HG02571 (cell line): Measurements from ENCODE around the gene NKPD1.

Experiments used
- ATAC-seq: cut with Tn5 transposase; IDR thresholded peaks from one replicate; pipeline ENCODE4 v1.9.1; 2021; ENCODE audit warnings: mild to moderate bottlenecking, moderate library complexity; ENCODE audit not compliant: unreplicated experiment

NKPD1 gene

DNA sequence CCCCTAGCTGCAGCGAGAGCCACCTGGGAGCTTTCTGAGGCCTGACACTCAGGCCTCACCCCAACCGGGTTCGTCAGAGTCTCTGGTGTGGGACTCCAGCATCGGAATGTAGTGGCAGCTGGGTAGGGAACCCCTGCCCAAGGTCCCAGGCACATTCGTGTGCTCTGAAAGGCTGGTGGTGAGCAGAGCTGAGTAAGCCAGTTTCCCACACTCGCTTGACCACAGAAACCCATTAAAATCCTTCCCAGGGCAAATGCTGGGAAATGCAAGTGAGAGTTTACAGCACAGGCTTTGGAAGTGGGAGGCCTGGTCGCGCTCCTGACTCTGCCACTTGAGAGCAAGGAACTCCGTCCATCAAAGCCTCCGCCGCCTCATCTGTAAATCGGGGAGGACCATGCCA lies 13.0 kb upstream of the NKPD1 start:
- ATAC-seq = no peak

DNA sequence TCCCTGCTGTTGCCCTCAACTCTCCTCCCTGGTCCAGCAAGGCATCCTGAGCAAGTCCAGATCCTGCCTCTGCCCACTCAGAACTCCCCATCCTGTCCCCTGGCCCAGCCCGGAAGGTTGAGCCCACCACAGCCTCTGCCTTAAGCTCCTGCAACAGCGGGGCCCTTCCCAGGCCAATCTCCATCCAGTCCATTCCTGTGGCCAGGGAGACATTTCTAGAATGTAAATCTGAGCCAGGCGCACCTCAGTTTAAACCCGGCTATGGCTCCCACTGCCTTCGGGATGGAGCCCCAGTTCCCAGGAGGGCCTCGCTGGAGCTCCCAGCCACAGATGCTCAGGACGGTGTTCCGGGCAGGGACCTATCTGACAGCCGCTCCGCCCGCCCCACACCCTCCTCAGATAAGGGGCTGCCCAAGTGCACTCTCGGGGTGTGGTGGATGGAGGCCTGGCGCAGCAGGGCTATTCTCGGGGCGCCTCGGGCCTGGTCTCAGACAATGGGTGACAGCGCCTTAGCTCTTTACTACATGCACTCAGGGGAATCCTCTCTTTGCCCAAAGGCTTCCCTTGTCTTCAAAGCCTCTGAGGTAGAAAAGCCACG lies 11.9 kb upstream of the NKPD1 start:
- ATAC-seq = no peak

- ATAC-seq = no peak
Observed at GRCh38 chr19:45172173-45172572, 11.4 kb upstream of the NKPD1 start.

- ATAC-seq = no peak
Observed at GRCh38 chr19:45171211-45171623, 10.4 kb upstream of the NKPD1 start.

- no peak for ATAC-seq
Observed at GRCh38 chr19:45170146-45171106, 9.6 kb upstream of the NKPD1 start.

DNA sequence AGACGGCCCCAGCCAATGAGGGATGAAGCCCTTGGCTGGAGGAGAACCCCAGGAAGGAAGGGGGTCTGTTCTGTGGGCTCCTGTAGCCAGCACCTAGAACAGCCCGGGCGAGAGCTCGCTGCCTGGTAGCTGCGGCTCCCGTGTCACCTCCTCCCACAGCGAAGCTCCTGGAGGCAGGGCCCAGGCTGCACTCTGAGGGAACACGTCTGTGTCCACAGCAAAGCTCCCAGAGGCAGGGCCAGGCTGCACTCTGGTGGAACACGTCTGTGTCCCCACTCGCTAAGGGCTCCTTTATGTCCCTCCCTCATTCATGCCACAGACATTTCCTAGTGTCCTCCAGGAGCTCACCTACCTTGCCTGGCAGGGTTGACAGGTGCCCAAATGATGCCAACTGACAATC lies 8.8 kb upstream of the NKPD1 start:
- no peak for ATAC-seq

DNA sequence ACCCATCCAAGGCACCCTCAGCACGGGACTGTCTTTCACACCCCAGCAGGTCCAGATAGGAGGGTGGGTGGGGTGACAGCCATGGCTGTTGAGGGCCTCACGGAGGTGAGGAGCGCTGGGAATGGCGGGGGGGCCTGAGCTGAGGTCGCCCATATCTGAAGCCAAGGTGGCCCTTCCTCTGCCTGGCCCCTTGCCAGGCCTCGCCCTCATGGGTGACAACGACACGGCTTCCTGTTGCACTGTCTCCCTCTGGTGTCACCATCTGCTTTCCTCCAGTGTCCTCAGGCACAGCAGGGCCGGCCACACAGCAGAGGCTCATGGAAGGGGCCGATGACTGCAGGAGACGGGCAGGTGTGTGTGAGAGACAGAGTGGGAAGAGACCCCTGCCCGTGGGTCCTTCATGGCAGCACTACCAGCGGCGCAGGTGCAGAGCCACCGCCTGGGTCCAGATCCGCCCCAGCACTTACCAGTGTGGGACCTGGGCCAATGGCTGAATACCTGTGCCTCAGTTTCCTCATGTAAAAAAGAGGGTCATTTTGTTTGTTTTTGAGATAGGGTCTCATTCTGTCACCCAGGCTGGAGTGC lies 8.1 kb upstream of the NKPD1 start:
- ATAC-seq = no peak

GRCh38 chr19:45166723-45167252 lies 6.0 kb upstream of the NKPD1 start:
- ATAC-seq = no peak

- peak; percentile 60 for ATAC-seq
Observed at GRCh38 chr19:45164577-45165335, 4.0 kb upstream of the NKPD1 start.

- no peak for ATAC-seq
Observed at GRCh38 chr19:45163751-45164460, 3.1 kb upstream of the NKPD1 start.

GRCh38 chr19:45163156-45163555 lies 2.4 kb upstream of the NKPD1 start:
- ATAC-seq = no peak

DNA sequence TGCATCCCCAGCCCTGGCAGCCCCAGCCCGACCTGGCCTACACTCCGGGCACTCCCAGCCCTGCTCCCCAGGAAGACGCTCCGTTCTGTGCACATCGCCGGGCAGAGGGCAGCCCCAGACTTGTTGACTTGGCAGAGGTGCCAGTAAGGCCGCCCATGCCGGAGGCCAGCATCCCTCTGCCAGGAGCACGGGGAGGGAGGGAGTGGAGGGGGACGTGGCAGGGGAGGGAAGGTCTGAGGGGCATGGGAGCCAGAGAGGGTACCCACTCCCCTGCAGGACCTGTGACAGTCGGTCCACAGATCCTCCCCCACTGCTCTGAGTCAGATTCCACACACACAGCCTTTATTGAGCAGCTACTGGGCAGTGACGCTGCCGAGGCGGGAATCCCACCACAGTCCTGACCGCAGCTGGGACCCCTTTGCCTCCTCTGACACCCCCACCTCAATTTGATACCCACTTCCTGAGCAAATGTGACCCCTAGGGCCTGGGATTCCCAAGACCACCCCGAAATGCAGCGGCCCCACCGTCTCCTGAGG lies 1.9 kb upstream of the NKPD1 start:
- no peak for ATAC-seq

DNA sequence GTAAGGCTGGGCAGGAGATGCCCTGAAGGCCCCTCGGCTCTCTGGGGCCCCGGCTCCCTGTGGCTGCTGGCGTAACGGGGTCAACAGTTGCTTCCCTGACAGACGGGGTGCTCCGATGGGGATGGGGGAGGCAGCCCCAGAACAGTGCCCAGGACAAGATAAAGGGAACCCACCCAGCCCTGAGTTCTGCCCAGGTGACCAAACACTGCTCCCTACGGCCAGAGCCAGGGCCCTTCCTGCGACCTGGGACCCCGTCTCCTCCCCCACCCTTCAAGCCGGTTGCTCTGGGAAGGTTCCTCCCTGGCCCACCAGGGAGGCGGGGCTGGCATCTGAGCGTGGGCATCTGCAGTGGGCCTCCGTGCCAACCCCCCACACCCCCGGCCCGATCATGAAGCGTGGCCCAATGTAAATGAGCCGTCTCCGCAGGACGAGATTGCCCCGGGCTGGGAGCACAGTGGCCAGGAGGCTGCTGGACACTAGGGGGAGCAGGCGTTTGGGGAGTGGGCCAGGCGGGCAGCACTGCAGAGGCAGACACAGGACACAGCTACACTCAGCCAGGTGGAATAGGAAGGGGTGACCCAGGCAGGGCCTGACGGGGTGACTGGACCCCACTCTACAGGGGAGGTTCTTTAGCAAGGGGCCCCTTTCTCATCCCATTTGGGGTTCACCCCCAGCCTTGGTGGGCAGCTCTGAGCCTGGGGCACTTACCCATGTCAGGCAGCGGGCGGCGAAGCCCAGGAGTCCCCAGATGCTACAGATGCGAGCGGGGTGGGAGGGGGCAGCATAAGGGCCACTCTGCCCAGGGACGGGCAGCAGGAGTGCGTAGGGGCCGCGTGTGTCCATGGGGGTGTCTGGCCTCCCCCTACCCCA lies 1.2 kb upstream of the NKPD1 start:
- ATAC-seq = no peak

DNA sequence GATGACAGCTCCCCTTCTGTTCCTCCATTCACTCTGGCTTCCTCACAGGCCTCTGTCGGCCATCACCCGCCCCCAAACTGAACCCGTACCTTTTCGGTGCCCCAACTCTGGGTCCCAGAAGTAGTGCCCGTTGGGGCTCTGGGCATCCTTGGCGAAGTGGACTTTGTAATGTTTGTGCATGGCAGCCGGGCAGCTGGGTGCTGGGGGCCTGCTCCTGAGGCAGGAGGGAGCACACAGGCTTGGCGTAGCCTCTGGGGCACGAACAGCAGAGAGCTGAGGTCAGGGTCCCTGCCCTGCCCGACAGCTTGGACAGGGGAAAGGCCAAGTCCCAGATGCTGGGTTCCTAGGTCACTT lies 834 bp downstream of the NKPD1 start:
- no peak for ATAC-seq

GRCh38 chr19:45159210-45159970 lies 1.4 kb downstream of the NKPD1 start:
- no peak for ATAC-seq

DNA sequence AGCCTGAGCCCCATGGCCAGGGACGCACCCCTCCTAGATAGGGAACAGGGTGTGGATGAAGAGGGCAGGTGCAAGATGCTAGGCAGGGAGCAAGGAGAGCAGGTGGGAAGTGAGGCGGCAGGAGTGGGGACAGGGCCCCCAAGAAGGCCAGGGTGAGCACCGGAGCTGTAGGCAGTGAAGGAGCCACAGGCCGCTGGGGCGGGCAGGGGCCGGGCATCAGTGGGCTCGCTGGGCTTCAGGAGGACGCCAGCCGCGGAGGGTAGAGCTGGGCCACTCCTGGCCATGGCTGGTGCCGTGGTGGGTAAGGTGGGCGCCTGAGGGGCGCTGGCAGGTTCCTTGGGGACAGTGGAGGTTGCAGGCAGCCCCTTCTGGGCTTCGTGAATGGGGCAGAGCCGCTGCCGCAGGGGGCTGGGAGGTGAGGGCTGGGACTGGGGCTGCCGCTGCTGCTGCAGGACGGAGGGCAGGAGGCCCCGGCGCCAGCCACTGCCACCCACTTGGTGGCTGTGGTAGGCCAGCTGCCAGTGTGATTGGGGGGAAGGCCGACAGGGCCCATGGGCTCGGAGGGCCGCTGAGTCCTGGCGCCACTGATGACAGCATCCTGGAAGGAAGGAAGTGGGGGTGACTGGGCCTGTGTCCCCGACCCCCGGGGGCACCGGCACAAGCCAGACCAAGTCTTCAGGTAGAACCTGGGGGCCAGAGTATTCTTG lies 2.1 kb downstream of the NKPD1 start:
- ATAC-seq = no peak

DNA sequence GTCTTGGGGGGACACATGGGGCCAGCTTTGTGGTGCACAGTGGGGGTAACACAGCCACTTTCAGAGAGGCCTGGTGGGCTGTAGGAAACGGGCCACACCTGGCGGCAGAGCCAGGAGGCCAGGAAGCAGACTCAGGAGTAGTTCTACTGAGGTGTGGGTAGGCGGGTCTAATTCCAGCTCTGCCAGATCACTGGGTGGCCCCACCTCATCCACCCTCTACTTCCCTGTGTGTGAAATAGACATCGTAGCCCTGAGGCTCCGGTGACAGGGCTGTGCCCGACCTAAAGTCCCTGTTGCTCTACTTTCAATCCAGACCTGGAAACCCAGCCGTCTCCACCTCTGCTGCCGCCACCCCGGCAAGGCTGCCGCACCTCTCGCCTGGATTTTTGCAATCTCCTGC lies 4.0 kb downstream of the NKPD1 start:
- ATAC-seq = no peak
